Measurements from ENCODE around the gene AIMP1.
A peak's percentile ranks its signal among the peaks of the same experiment; 100 is the strongest.
"Not testable (repeated sequence)": the region's sequence is repeated elsewhere in the genome, so short reads cannot be mapped to it uniquely, and the experiment has no call there.

Gene AIMP1

DNA sequence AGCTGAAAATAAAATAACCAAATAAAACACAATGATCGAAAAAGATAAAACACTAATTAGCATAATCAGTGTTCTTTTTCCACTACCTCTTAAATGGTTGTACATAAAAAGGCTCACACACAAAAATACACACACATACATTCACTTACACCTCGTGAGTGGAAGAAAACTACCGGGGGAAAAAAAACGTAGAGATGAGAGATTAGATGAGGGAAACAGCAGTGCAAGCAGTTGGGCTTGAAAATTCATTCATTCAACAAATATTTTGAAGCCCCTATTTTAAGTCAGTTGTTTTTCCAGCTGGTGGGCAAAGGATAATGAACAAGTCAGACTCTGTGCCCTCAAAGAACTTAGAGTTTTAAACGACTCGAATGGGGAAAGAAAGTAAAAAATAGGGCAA is 1.4 kb upstream of the AIMP1 start:
- DNase-seq, result peak; percentile 22

DNA sequence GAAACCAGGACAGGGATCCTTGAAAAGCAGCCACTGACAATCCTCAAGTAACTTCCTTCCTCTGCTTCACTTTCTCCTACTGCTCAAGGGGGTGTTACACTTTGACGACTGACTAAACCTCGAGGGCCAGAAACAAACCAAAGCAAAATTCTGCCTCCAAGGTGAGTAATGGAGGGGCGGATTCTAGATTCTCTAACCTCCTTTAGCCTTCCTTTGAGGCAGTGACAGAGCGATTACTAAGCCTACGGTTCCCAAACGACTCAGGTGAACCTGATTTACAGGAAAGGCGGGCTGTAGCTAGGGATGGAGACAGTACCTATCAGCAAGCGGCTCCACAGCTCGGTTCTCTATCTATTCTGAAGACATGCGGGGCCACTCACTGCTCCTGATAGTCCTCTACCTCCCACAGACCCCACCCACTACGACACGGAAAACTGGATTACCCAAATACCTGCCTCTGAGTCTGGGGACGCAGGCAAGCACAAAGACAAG is 828 bp upstream of the AIMP1 start:
- DNase-seq, result peak; percentile 59

DNA sequence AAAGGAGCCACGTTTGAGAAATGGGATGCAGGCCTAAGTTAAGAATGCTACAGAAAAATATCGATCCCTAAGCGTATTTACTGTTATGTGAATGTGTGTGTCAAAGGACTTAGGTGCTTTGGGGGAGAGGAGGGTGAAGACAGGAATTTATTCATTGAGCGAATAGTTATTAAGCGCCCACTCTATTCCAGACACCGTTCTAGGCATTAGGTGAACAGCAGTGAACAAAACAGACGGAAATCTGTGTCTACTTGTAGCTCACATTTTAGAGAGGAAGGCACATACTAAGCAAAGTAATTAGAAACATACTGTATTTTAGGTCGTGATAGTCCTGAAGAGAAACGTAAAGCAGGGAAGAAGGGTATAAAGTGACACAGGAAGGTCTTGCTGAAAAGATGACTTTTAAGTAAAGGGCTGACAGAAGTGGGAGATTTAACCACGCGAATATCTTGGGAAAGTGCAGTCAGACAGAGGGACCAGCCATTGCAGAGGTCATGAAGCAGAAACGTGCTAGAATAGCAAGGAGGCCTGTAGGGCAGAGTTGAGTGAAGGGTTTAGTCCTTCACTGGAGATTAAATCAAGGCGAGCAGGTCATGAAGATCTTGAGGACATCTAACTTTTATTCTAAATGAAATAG is 541 bp downstream of the AIMP1 start:
- no peak for DNase-seq

DNA sequence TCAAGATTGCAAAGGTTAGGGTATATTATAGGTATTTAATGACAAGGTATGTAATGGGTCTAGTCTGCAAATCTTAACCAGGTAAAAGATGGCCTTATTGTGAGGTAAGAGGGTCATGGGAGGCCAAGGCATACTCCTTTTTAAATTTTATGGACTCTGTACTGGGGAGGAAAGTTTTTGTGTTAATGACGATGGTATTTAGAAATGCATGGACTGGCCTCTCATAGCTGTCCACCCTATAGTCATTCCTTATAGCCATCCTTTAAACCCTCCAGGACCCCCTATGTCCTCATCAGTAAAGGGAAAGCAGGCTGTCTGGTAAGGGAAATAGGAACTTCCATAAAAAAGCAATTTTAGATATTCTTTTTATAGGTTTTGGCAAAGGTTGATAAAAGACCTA is 1.5 kb downstream of the AIMP1 start:
- DNase-seq, result no peak

DNA sequence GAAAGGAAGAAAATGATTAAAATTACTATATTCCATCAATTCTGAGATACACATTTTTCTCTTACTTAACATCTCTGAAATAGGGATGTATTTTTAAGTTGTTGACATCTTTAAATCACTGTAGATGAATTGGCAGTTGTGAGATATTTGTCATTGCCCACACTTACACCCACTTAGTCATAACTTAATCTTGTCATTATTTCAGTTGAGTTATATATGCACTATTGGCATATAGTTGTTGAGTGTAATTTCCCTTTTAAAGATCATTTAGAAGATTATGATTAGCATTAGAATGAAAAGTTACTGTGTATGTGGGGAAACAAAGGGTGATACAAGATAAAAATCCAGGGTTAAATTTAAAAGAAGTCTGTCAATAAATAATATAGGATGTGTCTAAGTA is 2.2 kb downstream of the AIMP1 start:
- DNase-seq, result no peak

DNA sequence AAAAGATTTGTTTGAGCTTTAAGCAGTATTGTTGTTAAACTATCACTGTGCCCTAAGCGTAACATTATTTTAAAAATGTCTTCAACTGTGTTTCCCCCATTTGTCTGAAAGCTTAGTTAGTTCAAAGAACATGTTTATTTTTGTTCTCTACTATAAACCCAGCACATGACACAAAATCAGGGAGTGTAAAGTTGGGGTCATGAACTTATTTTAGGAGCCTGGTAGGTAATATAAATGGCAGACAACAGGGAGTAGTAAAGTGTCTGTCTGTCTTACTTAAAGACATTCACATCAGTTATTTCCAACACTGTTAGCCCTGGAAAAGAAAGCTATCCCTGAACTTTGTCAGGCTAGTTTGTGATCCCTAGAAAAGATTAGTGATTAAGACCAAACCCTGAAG is 3.9 kb downstream of the AIMP1 start:
- no peak for DNase-seq

DNA sequence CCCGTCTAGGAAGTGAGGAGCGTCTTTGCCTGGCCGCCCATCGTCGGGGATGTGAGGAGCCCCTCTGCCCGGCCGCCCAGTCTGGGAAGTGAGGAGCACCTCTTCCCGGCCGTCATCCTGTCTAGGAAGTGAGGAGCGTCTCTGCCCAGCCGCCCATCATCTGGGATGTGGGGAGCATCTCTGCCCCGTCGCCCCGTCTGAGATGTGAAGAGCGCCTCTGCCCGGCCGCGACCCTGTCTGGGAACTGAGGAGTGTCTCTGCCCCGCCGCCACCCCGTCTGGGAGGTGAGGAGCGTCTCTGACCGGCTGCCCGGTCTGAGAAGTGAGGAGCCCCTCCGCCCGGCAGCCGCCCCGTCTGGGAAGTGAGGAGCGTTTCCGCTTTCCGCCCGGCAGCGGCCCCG is 4.8 kb downstream of the AIMP1 start:
- not testable (repeated sequence) for DNase-seq

DNA sequence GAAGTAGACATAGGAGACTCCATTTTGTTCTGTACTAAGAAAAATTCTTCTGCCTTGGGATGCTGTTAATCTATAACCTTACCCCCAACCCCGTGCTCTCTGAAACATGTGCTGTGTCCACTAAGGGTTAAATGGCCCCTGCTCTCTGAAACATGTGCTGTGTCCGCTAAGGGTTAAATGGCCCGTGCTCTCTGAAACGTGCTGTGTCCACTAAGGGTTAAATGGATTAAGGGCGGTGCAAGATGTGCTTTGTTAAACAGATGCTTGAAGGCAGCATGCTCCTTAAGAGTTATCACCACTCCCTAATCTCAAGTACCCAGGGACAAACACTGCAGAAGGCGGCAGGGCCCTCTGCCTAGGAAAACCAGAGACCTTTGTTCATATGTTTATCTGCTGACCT is 5.5 kb downstream of the AIMP1 start:
- not testable (repeated sequence) for DNase-seq

DNA sequence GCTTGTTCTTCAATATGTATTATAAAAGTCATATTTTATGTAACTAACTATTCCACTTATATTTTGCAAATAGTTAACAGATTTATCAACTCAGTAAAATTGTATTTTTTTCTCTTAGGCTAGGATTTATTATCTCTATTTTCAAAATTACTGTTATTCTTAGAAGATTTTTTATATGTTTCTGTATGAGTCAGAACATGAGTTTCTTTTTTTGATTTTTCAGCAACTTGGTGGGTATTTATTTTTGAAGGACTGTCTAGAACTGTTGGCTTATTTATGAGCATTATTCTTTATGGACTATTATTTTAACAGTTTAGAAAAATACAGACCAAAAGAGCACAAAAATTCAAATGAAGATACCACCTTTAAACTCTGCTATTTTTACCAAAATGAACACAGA is 6.8 kb downstream of the AIMP1 start:
- DNase-seq, result no peak

DNA sequence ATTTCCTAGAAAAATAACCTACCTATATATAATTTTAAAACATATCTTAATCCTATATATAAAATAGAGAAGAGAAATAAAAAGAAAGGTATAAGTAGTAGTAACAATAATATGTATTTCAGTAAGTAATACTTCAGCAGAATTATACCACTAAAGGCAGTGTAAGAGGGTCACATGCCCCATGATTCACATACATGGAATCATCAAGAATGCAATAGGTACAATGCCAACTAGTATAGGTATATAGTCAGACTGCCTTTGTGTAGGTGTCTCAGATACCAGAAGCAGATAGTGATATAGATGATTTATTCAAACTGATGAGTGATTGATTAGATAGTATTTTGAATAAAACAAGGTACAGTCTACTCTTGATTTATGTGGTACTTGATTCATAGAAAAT is 9.4 kb downstream of the AIMP1 start:
- no peak for DNase-seq

DNA sequence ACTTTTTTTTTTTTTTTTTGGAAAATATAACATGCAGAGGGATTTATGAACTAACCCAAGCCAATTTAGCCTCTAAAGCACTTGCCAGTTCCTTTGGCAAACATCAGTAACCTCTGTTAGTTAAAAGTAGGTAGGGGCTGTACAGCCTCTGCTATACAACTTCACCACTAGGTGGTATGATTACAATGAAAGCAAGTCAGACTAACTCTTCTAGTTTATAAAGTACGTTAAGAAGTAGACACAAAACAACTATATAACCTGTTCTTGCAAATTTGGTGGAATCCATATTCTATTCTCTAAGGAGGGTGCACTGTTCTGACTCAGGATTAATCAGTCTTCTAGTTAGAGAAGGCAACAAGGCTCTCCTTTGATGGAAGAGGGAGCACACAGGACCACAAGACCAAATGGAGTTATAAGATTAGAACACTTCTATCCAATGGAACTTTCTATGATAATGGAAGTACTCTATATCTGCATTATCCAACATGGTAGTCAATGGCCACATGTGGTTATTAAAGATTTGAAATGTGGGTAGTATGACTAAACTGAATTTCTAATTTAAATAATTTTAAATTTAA is 12.8 kb downstream of the AIMP1 start:
- peak; percentile 42 for DNase-seq

DNA sequence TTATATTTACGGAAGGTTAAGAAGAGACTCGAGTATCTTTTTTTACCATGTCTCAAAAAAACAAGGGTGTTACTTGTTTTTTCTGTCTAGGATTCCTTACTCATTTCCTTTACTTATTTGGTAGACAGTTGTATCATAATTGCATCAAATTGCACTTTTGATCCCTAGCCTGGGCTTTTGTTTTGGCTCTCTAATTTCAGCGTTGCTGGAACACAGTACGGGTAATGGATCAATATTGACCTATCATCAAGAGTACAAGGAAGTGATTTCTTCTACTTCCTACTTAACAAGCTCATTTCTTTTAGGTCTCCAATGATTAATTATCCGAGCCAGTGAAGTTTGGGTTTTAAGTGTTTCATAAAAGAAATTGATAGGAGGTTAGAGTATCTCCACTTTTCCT is 16.8 kb downstream of the AIMP1 start:
- no peak for DNase-seq

DNA sequence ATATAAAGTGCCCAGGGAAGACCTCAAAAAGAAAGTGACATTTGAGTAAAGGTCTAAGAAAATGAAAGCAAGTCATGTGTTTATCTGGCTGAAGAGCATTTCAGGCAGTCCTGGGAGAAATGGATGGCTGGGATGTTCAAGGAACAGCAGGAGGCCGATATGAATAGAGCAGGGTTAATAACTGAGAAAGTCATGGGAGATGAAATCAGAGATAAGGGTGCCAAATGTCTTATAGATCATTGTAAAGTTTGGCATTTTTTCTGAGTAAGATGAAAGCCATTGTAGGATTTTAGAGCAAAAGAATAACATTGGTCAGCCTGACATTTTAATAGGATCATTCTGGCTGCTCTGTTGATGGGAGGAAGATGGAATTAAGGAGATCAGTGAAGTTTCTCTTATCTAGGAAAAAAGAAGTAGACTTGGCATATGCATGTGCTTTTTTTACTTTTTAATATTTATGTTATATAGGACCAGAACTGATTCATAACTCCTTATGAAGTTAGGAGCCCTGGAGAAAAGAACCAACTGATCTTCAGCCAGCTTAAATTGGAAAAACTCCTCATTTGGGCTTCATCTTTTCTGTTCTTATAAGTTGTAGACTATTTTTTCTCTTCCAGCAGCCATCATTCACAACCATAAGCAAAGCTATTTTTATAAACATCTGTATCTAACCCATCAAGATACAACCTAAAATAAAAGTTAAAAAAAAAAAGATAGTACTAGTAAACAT is 18.6 kb downstream of the AIMP1 start:
- DNase-seq, result no peak

DNA sequence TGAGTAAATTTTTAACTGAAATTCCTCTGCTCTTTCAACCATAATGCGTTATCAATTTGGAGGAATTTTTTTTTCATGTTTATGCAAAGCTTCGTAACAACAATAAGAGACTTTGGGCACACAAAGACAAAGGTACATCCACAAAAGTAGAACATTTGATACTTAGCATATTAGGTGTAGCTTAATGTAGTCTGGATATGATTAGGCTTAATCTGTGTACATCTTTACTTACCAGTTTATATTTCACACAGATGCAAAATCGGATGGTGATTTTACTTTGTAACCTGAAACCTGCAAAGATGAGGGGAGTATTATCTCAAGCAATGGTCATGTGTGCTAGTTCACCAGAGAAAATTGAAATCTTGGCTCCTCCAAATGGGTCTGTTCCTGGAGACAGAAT is 20.3 kb downstream of the AIMP1 start:
- no peak for DNase-seq

DNA sequence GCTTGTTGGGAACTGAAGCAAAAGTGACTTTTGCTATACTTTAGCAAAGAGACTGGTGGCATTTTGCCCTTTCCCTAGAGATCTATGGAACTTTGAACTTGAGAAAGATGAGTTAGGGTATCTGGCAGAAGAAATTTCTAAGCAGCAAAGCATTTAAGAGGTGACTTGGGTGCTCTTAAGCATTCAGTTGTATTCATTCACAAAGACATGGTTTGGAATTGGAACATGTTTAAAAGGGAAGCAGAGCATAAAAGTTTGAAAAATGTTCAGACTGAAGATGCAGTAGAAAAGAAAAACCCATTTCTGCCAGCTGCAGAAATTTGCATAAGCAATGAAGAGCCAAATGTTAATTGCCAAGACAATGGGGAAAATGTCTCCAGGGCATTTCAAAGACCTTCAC is 21.6 kb downstream of the AIMP1 start:
- no peak for DNase-seq

DNA sequence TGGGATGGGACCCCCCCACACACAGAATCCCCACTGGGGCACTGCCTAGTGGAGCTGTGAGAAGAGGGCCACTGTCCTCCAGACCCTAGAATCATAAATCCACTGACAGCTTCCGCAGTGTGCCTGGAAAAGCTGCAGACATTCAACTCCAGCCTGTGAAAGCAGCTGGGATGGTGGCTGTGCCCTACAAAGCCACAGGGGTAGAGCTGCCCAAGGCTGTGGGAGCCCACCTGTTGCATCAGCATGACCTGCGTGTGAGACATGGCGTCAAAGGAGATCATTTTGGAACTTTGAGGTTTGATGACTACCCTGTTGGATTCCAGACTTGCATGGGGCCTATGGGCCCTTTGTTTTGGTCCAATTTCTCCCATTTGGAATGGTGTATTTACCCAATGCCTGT is 22.3 kb downstream of the AIMP1 start:
- DNase-seq, result no peak

DNA sequence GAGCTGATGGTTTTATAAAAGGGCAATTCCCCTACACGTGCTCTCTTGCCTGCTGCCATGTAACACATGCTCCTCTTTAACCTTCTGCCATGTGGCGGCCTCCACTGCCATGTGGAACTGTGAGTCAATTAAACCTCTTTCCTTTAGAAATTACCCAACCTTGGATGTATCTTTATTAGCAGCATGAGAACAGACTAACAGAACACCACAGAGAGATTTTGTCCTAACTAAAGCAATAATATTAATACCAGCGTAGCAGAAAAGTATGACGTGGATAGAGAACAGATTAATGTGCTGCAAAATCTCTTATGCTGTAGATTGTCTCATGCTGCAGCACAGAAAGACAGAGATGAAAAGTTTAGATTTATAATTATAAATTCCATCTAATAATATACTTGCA is 23.1 kb downstream of the AIMP1 start:
- no peak for DNase-seq

DNA sequence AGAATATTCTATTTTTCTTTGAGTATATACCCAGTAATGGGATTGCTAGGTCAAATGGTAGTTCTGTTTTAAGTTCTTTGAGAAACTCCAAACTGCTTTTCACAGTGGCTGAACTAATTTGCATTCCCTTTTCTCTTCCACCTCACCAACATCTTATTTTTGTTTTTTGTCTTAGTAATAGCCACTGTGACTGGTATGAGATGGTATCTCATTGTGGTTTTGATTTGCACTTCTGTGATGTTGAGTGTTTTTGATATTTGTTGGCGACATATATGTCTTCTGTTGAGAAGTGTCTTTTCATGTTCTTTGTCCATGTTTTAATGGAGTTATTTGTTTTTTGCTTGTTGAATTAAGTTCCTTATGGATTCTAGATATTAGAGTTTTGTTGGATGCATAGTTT is 24.4 kb downstream of the AIMP1 start:
- no peak for DNase-seq

DNA sequence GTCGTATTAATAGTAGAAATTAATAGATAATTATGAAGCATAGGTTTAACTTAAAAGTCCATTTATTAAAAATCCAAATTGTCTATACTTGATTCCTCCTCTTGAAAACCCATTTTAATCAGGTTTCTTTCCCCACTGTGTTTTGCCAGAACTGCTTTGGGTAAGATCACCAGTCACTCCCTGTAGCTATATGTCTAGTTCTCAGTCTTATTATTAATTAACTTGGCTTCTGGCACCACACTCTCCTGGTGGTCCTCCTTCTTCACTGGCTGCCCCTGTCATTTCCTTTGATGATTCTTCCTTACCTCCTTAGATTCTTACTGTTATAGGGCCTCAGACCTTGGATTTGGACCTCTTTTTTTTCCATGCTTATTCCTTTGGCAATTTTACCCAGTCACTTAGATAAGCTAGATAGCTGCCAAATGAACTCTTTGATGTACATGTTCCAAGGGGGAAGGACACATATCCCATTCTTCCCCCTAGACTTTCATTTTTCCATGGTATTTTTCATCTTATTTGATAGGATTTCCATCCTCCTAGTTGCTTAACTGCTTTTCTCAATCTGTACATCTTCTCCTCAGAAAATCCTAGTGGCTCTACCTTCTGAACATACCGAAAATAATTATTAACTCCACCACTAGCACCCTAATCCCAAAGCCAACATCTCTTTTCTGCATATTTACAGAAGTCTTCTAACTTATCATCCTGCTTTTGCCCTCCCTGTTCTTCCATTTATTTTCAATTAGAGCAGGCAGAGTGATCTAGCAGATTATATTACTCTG is 27.7 kb downstream of the AIMP1 start:
- DNase-seq, result no peak

DNA sequence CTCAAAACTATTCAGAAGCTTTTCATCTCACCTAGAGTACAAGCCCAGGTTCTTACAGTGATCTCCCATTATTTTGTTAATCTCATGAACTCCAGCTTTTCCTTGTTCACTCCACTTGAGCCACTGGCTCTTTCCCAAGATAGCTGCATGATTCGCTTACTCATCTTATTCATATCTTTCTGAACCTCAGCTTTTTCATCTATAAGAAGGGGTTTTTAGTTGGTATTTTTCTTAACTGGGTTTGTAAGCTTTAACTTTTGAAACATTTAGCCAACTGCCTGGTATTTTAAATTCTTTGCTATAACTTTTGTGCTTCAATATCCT is 28.3 kb downstream of the AIMP1 start:
- no peak for DNase-seq

DNA sequence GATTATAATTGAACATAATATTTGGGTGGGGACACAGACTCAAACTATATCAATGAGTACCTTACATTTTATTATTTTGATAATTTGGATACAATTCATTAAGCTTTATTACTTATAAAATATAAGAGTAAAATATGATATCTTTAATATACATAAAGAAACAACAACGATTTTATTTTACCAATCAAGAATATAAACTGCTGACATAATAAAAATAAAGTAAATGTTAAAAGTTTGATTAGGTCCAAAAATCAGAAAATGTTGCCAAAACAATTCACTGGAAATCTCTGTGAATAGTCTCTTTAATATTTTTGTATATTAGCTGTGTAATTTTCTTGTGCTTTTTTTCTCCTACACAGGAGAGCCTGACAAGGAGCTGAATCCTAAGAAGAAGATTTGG is 30.8 kb downstream of the AIMP1 start:
- no peak for DNase-seq

DNA sequence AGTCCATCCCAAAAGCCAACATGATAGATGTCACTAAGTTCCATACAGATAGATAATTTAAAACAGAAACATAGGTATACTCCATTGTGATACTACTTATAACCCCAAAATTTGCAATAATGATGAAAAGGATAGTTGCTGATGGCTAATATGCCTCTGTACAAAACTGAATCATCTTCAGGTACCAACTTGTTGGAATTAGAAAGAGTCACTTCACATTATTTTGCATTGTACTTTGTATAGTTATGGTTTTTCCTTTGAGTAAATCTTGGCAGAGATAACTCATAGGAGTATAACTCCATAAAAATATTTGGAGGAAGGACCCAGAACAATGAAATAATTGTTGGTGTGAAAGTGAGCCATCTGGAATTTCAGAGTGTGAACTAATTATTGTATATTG is 34.7 kb downstream of the AIMP1 start:
- DNase-seq, result no peak

DNA sequence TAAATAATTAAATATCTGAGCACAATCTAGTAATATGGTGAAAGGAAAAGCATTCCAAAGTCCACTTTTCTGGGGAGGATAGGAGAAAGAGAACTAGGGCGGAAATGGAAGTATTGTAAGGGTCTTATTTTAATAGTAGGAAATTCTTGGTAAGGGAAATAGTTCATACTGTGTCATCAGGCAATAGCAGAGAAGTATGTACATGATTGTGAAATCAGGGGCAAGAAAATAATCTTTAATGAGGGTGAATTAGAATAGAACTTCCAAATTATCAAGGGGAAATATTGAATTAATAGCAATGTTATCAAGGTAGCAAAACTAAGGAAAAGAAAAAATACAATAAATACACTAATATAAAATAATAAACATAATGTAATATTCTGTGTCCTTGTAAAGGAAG is 37.4 kb downstream of the AIMP1 start:
- no peak for DNase-seq

DNA sequence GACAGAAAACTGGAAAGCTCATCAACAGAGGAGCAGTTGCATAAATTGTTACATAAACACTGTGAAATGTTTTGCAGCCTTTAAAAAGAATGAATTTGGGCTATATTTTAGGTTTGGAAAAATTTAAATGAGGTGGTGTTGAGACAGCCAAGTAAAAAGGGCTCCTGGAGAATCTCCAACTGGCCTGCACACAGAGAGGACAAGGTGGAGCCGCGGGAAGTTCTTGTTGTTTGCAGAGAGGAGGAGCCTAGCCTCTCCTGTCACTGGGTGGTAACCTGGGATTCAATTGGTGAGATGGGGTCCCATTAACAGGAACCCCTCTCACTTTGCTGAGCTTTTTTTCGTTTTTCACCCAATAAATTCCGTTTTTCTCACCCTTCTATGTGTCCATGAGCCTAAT is 38.8 kb downstream of the AIMP1 start:
- DNase-seq, result no peak

Measured in CD4-positive, alpha-beta T cell treated with Interleukin-17A for 1 hour (primary cell).